ENCODE results near the gene RAB24.

Gene RAB24

GRCh38 chr5:177314376-177315342, 11.1 kb upstream of the RAB24 start:
- DNase-seq (ENCODE audit: low read depth): no peak
- H3K4me3 ChIP-seq (ENCODE audit: low read depth, low read length): no peak overlapping the region
- TF ChIP-seq CTCF (IDR thresholded peaks at IDR 0.05; ENCODE audit: control insufficient read depth, extremely low read depth, insufficient read depth): no peak

- H3K4me3 ChIP-seq (ENCODE audit: low read depth, low read length): no peak overlapping the region
- no peak for TF ChIP-seq CTCF (IDR thresholded peaks at IDR 0.05; ENCODE audit: control insufficient read depth, extremely low read depth, insufficient read depth)
- no peak for DNase-seq (ENCODE audit: low read depth)
These were observed 10.2 kb upstream of the RAB24 start for GRCh38 chr5:177313561-177314259.

GRCh38 chr5:177312649-177313181, 9.2 kb upstream of the RAB24 start:
- DNase-seq (ENCODE audit: low read depth): no peak
- TF ChIP-seq CTCF (IDR thresholded peaks at IDR 0.05; ENCODE audit: control insufficient read depth, extremely low read depth, insufficient read depth): no peak

DNA sequence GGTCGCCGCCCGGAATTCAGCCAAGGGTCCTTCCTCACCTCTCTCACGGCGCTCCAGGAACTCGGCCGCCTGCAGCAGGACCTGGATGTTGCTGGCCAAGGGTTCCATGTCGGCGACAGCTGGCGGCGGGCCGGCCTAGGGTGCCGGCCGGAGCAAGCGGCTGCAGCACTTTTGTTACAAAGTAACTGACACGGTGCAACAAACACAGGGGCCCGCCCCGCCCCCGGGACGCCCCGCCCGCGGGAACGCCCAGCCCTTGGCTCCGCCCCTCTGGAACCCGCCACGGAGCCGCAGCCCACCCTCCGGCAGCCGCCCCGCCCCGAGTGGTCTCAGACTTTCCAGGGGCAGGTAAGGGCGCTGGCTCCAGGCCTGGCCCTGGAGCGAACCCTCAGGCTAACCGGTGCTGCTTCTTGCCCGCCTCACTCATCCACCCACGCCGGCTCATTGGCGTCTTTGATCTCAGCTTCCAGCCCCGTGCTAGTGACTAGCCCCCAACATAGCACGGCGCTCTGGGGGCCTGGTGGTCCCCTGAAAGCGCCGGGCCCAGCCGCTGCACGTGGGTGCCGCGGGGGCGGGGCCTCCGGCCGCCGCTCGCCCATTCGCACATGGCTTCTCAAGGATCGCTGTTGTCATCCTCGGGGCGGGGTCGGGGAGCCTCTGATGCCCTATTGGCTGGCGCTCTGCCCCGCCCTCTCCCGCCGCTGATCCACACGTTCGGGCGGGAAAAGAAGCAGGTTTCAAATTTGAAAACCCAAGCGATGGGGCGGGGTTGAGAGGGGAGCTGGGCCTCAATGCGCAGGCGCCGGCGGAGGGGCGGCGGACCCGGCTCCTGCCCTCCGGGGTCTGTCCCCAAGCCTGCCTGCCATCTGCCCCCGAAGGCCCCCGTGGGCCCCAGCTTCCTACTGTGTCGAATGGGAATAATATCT, 8.5 kb upstream of the RAB24 start, which contains the start of gene MXD3:
Gene MXD3, minus strand, starts transcription at position 176 of the 926 bp plus-strand sequence. Its CDS starts 68 bp downstream, at position 108.
- no peak for TF ChIP-seq CTCF (IDR thresholded peaks at IDR 0.05; ENCODE audit: control insufficient read depth, extremely low read depth, insufficient read depth)
- peak; percentile 79 for DNase-seq (ENCODE audit: low read depth)
- peak within 1 kb of the TSS; percentile 75 for H3K4me3 ChIP-seq (ENCODE audit: low read depth, low read length)

More at GRCh38 chr5:177312649-177313181, 9.2 kb upstream of the RAB24 start:
- H3K4me3 ChIP-seq (ENCODE audit: low read depth, low read length): peak overlapping the region; percentile 75

DNA sequence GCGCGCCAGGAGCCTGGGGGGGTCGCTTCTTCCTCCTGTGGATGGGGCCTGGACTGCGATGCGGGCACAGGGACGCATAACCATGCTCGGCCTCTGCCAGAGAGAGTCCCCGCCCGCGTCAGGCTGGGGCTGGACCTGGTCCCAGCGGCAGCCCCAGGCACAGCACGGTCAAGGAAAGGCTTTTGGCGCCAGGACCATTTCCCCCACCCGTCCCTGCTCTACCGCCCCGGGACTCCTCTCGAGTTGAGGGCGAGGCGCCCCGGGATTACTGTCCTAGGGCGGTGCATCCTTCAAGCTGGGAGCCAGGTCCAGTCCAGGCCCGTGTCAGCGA, 7.8 kb upstream of the RAB24 start:
- no peak for DNase-seq (ENCODE audit: low read depth)
- H3K4me3 ChIP-seq (ENCODE audit: low read depth, low read length): peak overlapping the region; percentile 75
- no peak for TF ChIP-seq CTCF (IDR thresholded peaks at IDR 0.05; ENCODE audit: control insufficient read depth, extremely low read depth, insufficient read depth)

GRCh38 chr5:177310757-177311391, 7.4 kb upstream of the RAB24 start:
- peak overlapping the region; percentile 75 for H3K4me3 ChIP-seq (ENCODE audit: low read depth, low read length)
- no peak for DNase-seq (ENCODE audit: low read depth)
- no peak for TF ChIP-seq CTCF (IDR thresholded peaks at IDR 0.05; ENCODE audit: control insufficient read depth, extremely low read depth, insufficient read depth)
